ENCODE measurements around the gene C20orf144. TPM values are rescaled to one million over a fixed set of nuclear protein-coding genes. Genes with fewer than 3 reads are reported as not detected.
A peak's percentile ranks its signal among the peaks of the same experiment; 100 is the strongest.

C20orf144 gene
- total and polyA plus RNA-seq, 2 donors from 2014 or later, result 0.16 TPM; not detected in 1

DNA sequence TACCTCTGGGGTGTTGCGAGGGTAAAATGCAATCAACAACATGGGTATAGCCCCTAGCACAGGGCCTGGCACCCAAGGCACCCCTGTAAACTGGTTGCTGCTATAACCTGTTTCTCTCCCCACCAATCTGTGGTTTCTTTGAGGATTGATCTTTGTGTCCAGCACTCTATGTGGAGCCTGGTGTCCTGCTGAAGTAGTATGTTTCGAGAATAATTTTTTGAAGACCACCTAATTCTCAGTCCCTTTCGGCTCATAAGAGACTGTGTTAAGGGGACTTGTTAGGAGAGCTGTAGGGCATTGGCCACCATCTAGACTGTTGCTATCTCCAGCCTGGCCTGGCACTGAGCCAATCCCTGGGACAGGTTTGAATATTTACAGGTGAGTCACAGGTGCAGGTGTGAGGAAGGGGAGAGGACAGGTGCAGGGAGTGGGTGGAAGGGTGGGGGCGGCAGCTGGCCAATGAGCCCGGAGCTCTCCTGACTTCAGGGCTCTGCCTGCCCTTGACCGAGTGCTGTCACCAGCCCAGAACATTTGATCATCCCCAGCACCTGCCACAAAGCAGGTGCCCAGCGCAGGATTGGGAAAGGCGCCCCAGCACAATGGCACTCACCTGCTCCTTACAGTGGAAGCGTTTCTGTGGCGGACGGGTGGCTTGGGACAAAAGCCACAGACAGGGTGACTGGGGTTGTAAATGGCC lies 8.1 kb upstream of the C20orf144 start:
- no peak for FAIRE-seq
- H3K36me3 ChIP-seq (ENCODE audit: control insufficient read depth in 2 of 3, insufficient read depth in 3 of 3, low read length in 3 of 3), result no peaks in the 10 kb centered on the region
- H3K4me3 ChIP-seq (ENCODE audit: low read length in 3 of 3), result peak overlapping the region in 2 of 3 donors; percentile 39 to 48
- peak overlapping the region; percentile 57 to 62 for H3K27ac ChIP-seq (ENCODE audit: low read depth in 2 of 2, low read length in 2 of 2)
- no peaks in the 10 kb centered on the region for H3K9me3 ChIP-seq (ENCODE audit: control insufficient read depth in 2 of 3, insufficient read depth in 1 of 3, low read length in 3 of 3)
- H3K9ac ChIP-seq (ENCODE audit: low read length in 3 of 3), result peak overlapping the region in 1 of 3 donors; percentile 67
- peaks cover 5 to 20% (median 11%) of the 10 kb centered on the region in 3 donors for H3K4me1 ChIP-seq (ENCODE audit: control insufficient read depth in 2 of 3, insufficient read depth in 2 of 3, low read depth in 1 of 3, low read length in 3 of 3)
- TF ChIP-seq, protein P1, sequence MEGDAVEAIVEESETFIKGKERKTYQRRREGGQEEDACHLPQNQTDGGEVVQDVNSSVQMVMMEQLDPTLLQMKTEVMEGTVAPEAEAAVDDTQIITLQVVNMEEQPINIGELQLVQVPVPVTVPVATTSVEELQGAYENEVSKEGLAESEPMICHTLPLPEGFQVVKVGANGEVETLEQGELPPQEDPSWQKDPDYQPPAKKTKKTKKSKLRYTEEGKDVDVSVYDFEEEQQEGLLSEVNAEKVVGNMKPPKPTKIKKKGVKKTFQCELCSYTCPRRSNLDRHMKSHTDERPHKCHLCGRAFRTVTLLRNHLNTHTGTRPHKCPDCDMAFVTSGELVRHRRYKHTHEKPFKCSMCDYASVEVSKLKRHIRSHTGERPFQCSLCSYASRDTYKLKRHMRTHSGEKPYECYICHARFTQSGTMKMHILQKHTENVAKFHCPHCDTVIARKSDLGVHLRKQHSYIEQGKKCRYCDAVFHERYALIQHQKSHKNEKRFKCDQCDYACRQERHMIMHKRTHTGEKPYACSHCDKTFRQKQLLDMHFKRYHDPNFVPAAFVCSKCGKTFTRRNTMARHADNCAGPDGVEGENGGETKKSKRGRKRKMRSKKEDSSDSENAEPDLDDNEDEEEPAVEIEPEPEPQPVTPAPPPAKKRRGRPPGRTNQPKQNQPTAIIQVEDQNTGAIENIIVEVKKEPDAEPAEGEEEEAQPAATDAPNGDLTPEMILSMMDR (IDR thresholded peaks at IDR 0.05; ENCODE audit: borderline replicate concordance, extremely low read depth, insufficient read depth), result no peak
- intact Hi-C loops (cut with DNase I), result loop anchor here (10.0 kb wide), 1 partner anchor 199 kb away; no protein-coding TSS in a partner anchor
- DNase-seq, result peak; percentile 58 to 95 (median 81)
- H3K27me3 ChIP-seq (ENCODE audit: control insufficient read depth, insufficient read depth, low read length), result no peaks in the 10 kb centered on the region

DNA sequence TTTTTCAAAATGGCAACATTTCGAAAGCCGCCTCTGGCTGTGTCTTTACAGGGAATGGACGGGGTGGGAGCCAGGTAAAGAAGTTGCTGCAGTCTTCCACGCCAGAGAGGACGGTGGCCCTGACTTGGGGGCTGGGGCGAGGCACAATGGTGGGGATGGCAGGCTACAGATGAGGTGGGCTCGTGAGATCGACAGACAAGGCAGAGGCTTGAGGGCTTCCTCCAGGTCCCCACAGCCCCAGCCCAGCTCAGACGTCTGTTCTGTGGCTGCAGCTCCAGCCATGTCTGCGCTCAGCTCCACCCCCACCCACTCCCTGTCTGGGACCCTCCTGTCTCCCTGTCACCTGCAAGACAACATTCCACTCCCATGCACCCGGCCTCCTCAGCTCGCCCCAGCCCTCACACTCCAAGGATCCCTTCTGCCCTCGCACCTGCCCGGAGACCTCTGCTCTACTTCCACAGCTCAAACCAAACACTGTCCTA lies 7.4 kb upstream of the C20orf144 start:
- Histone ChIP-seq H3K36me3 (ENCODE audit: control insufficient read depth in 2 of 3, insufficient read depth in 3 of 3, low read length in 3 of 3) (no peaks in the 10 kb centered on the region), H3K9me3 (ENCODE audit: control insufficient read depth in 2 of 3, insufficient read depth in 1 of 3, low read length in 3 of 3) (no peaks in the 10 kb centered on the region)
- no peak for FAIRE-seq

DNA sequence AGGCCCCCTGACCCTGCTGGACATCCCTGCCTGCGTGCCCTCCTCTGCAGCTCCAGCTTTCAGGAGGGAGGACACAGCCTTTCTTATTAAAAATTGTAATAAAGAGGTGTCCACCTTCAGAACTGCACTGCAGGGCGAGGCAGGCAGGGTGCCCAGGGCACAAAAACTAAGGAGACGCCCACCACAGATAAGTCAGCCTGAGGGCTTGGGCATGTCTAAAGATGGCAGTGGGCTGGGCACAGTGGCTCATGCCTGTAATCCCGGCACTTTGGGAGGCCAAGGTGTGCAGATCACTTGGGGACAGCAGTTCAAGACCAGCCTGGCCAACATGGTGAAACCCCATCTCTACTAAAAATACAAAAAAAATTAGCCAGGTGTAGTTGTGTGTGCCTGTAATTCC lies 7.0 kb upstream of the C20orf144 start:
- TF ChIP-seq, protein P1 (IDR thresholded peaks at IDR 0.05; ENCODE audit: borderline replicate concordance, extremely low read depth, insufficient read depth), result no peak
- Histone ChIP-seq H3K27me3 (ENCODE audit: control insufficient read depth, insufficient read depth, low read length) (no peaks in the 10 kb centered on the region), H3K4me1 (ENCODE audit: control insufficient read depth in 2 of 3, insufficient read depth in 2 of 3, low read depth in 1 of 3, low read length in 3 of 3) (peaks cover 5 to 15% (median 11%) of the 10 kb centered on the region in 3 donors), H3K9me3 (ENCODE audit: control insufficient read depth in 2 of 3, insufficient read depth in 1 of 3, low read length in 3 of 3) (no peaks in the 10 kb centered on the region), H3K27ac (ENCODE audit: low read depth in 2 of 2, low read length in 2 of 2) (peak overlapping the region in 1 of 2 donors; percentile 47), H3K9ac (ENCODE audit: low read length in 3 of 3) (no peak overlapping the region), H3K36me3 (ENCODE audit: control insufficient read depth in 2 of 3, insufficient read depth in 3 of 3, low read length in 3 of 3) (no peaks in the 10 kb centered on the region), H3K4me3 (ENCODE audit: low read length in 3 of 3) (no peak overlapping the region)
- intact Hi-C loops (cut with DNase I), result loop anchor here (10.0 kb wide), 1 partner anchor 200 kb away; no protein-coding TSS in a partner anchor
- DNase-seq (peak in 1 of 5 donors; percentile 29), FAIRE-seq (no peak)

More for the DNA sequence above, 7.4 kb upstream of the C20orf144 start:
- TF ChIP-seq, protein P1 (IDR thresholded peaks at IDR 0.05; ENCODE audit: borderline replicate concordance, extremely low read depth, insufficient read depth), result no peak
- peaks cover 5 to 15% (median 11%) of the 10 kb centered on the region in 3 donors for H3K4me1 ChIP-seq (ENCODE audit: control insufficient read depth in 2 of 3, insufficient read depth in 2 of 3, low read depth in 1 of 3, low read length in 3 of 3)
- intact Hi-C loops (cut with DNase I), result loop anchor here (10.0 kb wide), 1 partner anchor 200 kb away; no protein-coding TSS in a partner anchor
- H3K27ac ChIP-seq (ENCODE audit: low read depth in 2 of 2, low read length in 2 of 2), result peak overlapping the region; percentile 47 to 48
- H3K27me3 ChIP-seq (ENCODE audit: control insufficient read depth, insufficient read depth, low read length), result no peaks in the 10 kb centered on the region
- no peak overlapping the region for H3K9ac ChIP-seq (ENCODE audit: low read length in 3 of 3)
- DNase-seq, result peak in 2 of 5 donors; percentile 53 to 59
- no peak overlapping the region for H3K4me3 ChIP-seq (ENCODE audit: low read length in 3 of 3)

Data from kidney (tissue), 14 donors.